ENCODE data around the gene LTBP3. TPM values are rescaled to one million over a fixed set of nuclear protein-coding genes. Genes with fewer than 3 reads are reported as not detected.

The LTBP3 gene
- polyA plus RNA-seq, 1 of the 3 experiments (the other 2 are of a cell fraction) = 167 TPM

- TF ChIP-seq TCF12 (IDR thresholded peaks at IDR 0.05) (no peak), FOXJ3 (CRISPR knock-in tag; IDR thresholded peaks at IDR 0.05) (no peak), SIN3A (IDR thresholded peaks at IDR 0.05; ENCODE audit: borderline replicate concordance, low read depth, low read length) (no peak), ELF1 (IDR thresholded peaks at IDR 0.05) (no peak), POLR2AphosphoS5 (IDR thresholded peaks at IDR 0.05; ENCODE audit: low read depth, low read length) (no peak), YY1 (IDR thresholded peaks at IDR 0.05; ENCODE audit: low read depth) (no peak), PBX3 (IDR thresholded peaks at IDR 0.05) (no peak), RFX5 (IDR thresholded peaks at IDR 0.05; ENCODE audit: low read length) (no peak), FOXM1 (IDR thresholded peaks at IDR 0.05; ENCODE audit: low read depth) (no peak), MXI1 (IDR thresholded peaks at IDR 0.05; ENCODE audit: low read depth, low read length) (no peak), RXRA (IDR thresholded peaks at IDR 0.05; ENCODE audit: borderline replicate concordance, low read depth) (no peak), TAF1 (IDR thresholded peaks at IDR 0.05; ENCODE audit: borderline replicate concordance, low read depth, low read length) (no peak), FOSL2 (IDR thresholded peaks at IDR 0.05; ENCODE audit: borderline replicate concordance, low read depth) (no peak), NFIC (IDR thresholded peaks at IDR 0.05; ENCODE audit: borderline replicate concordance) (no peak), EP300 (IDR thresholded peaks at IDR 0.05; ENCODE audit: borderline replicate concordance in 1 of 2, low read depth in 1 of 2, low read length in 1 of 2) (no peak), CHD2 (IDR thresholded peaks at IDR 0.05; ENCODE audit: low read length, partially characterized antibody) (no peak), SMC3 (IDR thresholded peaks at IDR 0.05; ENCODE audit: low read depth, low read length) (no peak), JUND (IDR thresholded peaks at IDR 0.05) (no peak)
- TF ChIP-seq, protein P1, sequence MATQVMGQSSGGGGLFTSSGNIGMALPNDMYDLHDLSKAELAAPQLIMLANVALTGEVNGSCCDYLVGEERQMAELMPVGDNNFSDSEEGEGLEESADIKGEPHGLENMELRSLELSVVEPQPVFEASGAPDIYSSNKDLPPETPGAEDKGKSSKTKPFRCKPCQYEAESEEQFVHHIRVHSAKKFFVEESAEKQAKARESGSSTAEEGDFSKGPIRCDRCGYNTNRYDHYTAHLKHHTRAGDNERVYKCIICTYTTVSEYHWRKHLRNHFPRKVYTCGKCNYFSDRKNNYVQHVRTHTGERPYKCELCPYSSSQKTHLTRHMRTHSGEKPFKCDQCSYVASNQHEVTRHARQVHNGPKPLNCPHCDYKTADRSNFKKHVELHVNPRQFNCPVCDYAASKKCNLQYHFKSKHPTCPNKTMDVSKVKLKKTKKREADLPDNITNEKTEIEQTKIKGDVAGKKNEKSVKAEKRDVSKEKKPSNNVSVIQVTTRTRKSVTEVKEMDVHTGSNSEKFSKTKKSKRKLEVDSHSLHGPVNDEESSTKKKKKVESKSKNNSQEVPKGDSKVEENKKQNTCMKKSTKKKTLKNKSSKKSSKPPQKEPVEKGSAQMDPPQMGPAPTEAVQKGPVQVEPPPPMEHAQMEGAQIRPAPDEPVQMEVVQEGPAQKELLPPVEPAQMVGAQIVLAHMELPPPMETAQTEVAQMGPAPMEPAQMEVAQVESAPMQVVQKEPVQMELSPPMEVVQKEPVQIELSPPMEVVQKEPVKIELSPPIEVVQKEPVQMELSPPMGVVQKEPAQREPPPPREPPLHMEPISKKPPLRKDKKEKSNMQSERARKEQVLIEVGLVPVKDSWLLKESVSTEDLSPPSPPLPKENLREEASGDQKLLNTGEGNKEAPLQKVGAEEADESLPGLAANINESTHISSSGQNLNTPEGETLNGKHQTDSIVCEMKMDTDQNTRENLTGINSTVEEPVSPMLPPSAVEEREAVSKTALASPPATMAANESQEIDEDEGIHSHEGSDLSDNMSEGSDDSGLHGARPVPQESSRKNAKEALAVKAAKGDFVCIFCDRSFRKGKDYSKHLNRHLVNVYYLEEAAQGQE (IDR thresholded peaks at IDR 0.05; ENCODE audit: low read depth, low read length) = no peak
- TF ChIP-seq, protein P2, sequence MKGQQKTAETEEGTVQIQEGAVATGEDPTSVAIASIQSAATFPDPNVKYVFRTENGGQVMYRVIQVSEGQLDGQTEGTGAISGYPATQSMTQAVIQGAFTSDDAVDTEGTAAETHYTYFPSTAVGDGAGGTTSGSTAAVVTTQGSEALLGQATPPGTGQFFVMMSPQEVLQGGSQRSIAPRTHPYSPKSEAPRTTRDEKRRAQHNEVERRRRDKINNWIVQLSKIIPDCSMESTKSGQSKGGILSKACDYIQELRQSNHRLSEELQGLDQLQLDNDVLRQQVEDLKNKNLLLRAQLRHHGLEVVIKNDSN (IDR thresholded peaks at IDR 0.05; ENCODE audit: borderline replicate concordance, low read depth) = no peak
- peaks cover 4 to 12% of the 10 kb centered on the region in 2 experiments; a peak in 1 of 4 replicates for H3K4me1 ChIP-seq (ENCODE audit: control insufficient read depth in 1 of 2, insufficient read depth in 2 of 2, low read depth in 1 of 2, low read length in 1 of 2)
- H3K9ac ChIP-seq = no peak overlapping the region
- DNase-seq = no peak
- no peaks in the 10 kb centered on the region for H3K79me2 ChIP-seq (ENCODE audit: insufficient read depth)
- H4K20me1 ChIP-seq (ENCODE audit: insufficient read depth) = peaks cover 20% of the 10 kb centered on the region
- H3K9me3 ChIP-seq = no peaks in the 10 kb centered on the region
- H2AFZ ChIP-seq (ENCODE audit: low read depth) = no peak overlapping the region
- no peak overlapping the region for H3K27ac ChIP-seq (ENCODE audit: low read depth in 2 of 2, low read length in 1 of 2)
- H3K9me2 ChIP-seq = no peaks in the 10 kb centered on the region
- H3K36me3 ChIP-seq (replicated peaks in 1 of 2; ENCODE audit: control insufficient read depth in 1 of 2, insufficient read depth in 2 of 2, low read length in 1 of 2) = peaks cover 0 to 44% of the 10 kb centered on the region in 2 experiments
- 96% methylated on average over 83 of the region's 92 CpGs for WGBS (ENCODE audit: low lambda C conversion rate)
- H3K4me3 ChIP-seq (ENCODE audit: low read depth in 2 of 2, low read length in 1 of 2) = no peak overlapping the region
- POLR2A ChIA-PET = interaction anchor here (1.0 to 1.3 kb wide), 3 partner anchors 14 to 31 kb away, joined by 3 to 6 read pairs (median 3); partner anchors contain the start of genes LTBP3, SCYL1 and ZNRD2
- H3F3A ChIP-seq (replicated peaks; ENCODE audit: insufficient read depth) = peaks cover 48% of the 10 kb centered on the region
- H3K4me2 ChIP-seq = no peak overlapping the region
- CTCF ChIA-PET = interaction anchor here (0.7 to 13.1 kb wide), 12 partner anchors 12 to 176 kb away, joined by 3 to 295 read pairs (median 18); partner anchors contain the start of genes EHBP1L1, FAM89B, KCNK7 and SCYL1
- H3K27me3 ChIP-seq (ENCODE audit: insufficient read depth) = no peaks in the 10 kb centered on the region
These were observed 19.0 kb downstream of the LTBP3 start for GRCh38 chr11:65538915-65539743.
